Astrocyte of the spinal cord (primary cell): ENCODE results near the gene GALNT10.

ENCODE experiments used
- DNase-seq: peaks from one replicate; pipeline ENCODE4 v3.0.0; 2011; ENCODE audit warnings: low read depth, low spot score
- H3K4me3 ChIP-seq: 2 replicates; pipeline ENCODE4 v1.5.1; 2011; ENCODE audit warnings: low read depth, mild to moderate bottlenecking, low read length, moderate library complexity
- CTCF ChIP-seq: IDR thresholded peaks from 2 replicates; pipeline ENCODE4 v1.5.1; 2012; ENCODE audit warnings: low read depth, mild to moderate bottlenecking, low read length, inconsistent platforms
- in situ Hi-C: cut with HindIII; loops from 2 replicates; pipeline ENCODE4 v1.10.0; 2017; ENCODE audit warnings: low sequenced_read_pairs

The GALNT10 gene

DNA sequence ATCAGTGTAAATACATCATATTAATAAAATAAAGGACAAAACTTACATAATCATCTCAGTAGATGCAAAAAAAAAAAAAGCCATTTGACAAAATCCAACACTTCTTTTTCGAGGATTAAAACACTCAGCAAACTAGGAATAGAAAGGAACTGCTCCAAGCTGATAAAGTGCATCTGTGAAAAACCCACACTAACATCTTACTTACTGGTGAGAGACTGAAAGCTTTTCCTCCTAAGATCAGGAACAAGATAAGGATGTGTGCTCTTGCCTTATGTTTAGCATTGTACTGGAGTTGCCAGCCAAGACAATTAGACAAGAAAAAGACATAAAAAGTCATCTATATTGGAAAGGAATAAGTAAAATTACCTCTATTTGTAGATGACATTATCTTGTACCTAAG lies 135.0 kb downstream of the GALNT10 start:
- no peak overlapping the region for H3K4me3 ChIP-seq
- no peak for TF ChIP-seq CTCF
- in situ Hi-C loops, result no loop called here
- DNase-seq, result no peak

GRCh38 chr5:154329062-154329461 lies 138.5 kb downstream of the GALNT10 start:
- DNase-seq, result no peak
- no peak for TF ChIP-seq CTCF
- no peak overlapping the region for H3K4me3 ChIP-seq
- in situ Hi-C loops, result no loop called here

DNA sequence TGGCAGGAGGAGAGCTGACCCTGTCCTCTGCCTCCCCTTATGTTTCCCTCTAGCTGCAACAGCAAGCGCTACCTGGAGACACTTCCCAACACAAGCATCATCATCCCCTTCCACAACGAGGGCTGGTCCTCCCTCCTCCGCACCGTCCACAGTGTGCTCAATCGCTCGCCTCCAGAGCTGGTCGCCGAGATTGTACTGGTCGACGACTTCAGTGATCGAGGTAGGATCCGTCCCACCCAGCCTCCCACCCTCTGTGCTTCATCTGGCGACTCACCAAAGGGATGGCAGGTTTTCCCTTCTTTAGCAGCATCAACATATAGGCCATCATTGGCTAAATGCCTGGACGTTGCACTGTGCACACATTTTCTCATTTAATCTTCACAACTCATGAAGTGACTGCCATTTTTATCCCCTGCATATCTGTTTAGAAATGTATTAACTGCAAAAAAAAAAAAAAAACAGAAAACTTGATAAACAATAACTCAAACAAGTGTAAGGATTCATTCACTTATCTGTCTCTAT lies 139.0 kb downstream of the GALNT10 start:
- no peak for TF ChIP-seq CTCF
- in situ Hi-C loops, result no loop called here
- no peak for DNase-seq
- H3K4me3 ChIP-seq, result no peak overlapping the region

GRCh38 chr5:154330097-154330667 lies 139.6 kb downstream of the GALNT10 start:
- in situ Hi-C loops, result no loop called here
- TF ChIP-seq CTCF, result no peak
- H3K4me3 ChIP-seq, result no peak overlapping the region
- no peak for DNase-seq

GRCh38 chr5:154331232-154331631 lies 140.7 kb downstream of the GALNT10 start:
- in situ Hi-C loops, result no loop called here
- TF ChIP-seq CTCF, result no peak
- no peak for DNase-seq
- H3K4me3 ChIP-seq, result no peak overlapping the region

GRCh38 chr5:154331924-154332323 lies 141.4 kb downstream of the GALNT10 start:
- no peak for DNase-seq
- H3K4me3 ChIP-seq, result no peak overlapping the region
- no peak for TF ChIP-seq CTCF
- in situ Hi-C loops, result no loop called here
